Stimulated activated naive CD4-positive, alpha-beta T cell (primary cell): Measurements from ENCODE around the gene DMBX1.

Experiments used
- DNase-seq, 6 experiments: peaks; one replicate each; lab custom pipeline; 2025; lab: John Stamatoyannopoulos, UW

DMBX1 gene

DNA sequence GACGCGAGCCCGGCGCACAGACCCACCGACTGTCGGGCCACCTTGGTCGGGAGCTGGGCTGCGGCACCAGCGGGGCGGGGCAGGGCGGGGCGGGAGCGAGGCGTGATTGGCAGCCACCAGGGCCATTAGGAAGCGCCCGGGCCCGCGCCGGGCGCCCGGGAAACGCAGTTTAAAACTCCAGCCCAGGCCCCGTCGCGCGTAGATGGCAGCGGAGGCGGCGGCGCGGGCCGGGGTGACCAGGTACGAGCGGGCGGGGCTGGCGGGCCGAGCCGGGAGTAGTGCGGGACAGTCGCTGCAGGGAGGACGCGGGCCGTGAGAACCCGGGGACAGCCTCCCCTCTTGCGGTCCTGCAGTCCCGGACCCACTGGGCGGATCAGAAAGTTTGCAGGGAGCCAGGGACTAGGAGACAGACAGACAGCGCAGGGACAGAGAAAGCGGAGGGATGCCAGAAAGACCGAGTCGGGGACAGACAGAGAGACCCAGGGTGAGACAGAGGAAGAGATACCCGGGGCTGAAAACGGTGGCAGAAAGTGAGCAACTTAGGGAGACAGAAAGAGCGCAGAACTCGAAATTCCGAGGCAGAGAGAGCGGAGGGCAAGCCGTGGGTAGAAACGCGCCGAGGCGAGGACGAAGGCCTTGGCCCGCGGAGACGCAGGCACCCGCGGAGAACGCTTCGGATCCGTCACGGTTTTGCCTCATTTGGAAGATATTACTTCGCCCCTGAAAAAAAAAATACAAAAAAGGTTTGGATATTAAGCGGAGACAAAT, at the start of gene DMBX1:
Gene DMBX1 (plus strand): TSS at position 199 of the 768 bp plus-strand sequence. CDS start 17,175 bp downstream, outside the sequence.
- peak in 1 of 6 experiments; percentile 26 for DNase-seq

DNA sequence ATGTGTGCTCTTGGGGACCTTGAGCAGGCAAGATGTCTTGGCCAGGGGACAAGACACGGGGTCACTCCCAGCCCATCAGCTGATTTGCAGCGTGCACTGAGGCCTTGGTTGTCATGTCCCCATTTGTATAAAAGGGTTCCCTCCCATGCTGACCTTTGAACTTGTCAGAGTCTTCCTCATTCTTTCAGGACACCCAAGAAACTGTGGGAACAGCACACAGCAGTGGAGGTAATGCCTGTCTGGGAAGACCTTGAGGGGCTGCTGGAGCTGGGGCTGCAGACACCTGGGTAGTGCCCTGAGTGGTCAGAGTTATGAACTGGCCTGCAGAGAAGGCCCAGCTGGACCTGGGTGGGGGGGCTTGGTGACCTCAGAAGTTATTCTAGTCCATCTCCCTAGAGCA, 49.2 kb upstream of the DMBX1 start:
- DNase-seq: no peak

DNA sequence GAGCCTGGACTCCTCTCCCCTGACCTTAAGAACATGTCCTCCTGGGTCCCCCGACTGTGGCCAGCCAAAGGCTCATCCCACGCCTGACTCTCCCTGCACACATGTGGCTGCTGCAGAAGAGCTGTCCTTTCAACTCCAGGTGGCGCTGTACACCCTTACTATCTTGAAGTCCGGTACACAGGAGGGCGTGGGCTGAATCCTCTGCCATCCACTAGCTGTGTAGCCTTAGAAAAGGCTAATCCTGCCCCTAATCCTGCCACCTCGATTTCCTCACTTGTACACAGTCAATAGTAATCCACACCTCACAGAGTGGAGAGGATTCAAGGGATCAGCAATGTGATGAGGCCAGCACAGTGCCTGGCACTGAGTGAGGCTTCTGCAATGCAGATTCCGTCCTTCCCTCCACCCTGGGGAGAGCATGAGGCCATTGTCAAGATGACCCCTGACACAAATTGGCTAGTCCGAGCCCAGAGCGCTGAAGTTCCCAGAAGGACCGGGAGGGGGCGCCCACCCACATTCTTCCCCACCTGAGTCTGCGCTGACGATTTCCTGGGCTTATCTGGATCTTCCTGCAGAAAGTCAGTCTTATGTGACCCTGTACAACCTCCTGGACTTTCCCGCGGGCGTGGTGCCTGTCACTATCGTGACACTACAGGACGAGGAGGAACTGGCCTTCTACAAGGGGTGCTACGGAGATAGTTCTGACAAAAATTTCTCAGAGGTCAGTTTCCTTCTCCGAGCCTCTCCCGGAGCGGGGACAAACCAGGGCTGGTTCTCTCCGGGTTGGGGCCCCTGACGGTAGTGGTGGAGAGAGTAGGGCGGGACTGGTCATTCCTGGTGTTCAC, 47.1 kb upstream of the DMBX1 start:
- peak; percentile 16 to 80 (median 50) for DNase-seq

DNA sequence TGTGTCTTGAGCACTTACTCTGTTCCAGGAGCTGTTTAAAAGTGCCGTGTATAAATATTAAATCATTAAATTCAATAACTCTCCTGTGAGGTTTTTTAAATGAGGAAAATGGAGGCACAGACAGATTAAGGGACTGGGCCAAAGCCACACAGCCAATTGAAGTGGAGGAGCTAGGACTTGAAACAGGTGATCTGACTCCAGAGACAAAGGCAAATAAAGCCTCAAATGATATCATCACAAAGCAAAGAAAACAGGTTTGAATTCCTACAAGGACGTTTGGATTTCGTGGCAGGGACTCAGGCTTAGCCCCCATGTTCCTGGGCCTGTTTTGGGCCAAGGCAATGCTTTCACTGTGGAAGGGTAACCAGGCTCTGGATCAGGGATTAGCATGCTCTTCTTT, 45.2 kb upstream of the DMBX1 start:
- no peak for DNase-seq

DNA sequence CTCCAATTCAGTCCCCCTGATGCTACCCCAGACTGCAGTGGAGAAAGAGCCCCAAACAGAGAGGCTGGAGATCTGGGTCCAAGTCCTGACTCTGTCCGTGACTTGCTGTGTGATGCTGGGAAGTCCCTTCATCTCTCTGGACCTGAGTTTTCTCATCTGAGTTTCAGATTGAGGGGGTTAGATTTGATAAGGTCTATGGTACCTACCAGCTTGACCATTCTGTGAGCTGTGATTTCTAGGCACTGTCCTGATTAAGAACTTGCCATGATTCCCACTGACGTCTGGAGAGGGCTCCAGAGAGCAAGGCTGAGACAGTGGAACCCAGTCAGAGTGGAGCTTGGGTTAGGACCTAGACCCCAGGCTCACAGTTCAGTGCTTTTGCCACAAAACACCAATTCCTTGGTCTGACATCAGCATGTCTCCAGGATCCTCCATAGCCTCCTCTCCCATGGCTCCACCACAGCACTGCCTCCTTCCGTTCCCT, 43.8 kb upstream of the DMBX1 start:
- DNase-seq: no peak

DNA sequence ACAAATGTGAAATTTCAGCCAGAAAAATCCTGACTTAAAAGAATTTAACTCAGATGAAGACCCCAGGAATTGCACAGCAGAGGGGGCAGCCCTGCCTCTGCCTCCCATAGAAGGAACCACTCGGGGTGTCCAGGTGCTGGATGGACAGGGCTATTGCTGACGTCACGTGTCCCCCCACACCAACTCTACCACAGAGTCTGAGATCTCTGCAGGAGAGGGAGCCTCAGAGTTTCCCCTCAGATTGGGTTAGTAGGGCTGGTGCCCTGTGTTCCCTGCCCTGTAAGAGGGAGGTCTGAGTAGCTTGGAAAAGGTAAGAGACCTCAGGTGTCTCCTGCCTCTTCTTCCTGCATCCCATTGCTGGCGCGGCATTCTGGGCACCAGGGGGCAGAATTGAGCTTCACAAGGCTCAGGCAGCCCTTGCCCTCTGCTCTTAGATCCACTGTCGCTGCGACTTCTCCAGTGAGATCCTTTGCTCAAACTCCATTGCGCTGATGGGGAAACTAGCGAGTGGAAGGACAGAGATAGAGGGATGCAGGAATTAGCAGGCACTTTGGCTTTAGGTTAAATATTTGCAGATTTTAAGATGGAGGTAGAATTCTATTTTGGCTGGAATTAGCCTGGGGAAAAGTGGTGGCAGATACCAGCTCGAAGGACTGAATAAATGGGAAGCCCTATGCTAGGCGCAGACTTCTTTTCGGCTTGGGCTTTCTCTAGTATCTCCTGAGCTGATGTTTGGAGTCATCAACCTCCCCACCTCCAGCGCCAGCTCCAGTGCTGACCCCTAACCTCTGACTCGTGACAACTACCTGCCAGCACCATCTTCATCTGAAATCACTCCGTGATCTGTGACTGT, 42.8 kb upstream of the DMBX1 start:
- DNase-seq: peak; percentile 33 to 71 (median 57)

DNA sequence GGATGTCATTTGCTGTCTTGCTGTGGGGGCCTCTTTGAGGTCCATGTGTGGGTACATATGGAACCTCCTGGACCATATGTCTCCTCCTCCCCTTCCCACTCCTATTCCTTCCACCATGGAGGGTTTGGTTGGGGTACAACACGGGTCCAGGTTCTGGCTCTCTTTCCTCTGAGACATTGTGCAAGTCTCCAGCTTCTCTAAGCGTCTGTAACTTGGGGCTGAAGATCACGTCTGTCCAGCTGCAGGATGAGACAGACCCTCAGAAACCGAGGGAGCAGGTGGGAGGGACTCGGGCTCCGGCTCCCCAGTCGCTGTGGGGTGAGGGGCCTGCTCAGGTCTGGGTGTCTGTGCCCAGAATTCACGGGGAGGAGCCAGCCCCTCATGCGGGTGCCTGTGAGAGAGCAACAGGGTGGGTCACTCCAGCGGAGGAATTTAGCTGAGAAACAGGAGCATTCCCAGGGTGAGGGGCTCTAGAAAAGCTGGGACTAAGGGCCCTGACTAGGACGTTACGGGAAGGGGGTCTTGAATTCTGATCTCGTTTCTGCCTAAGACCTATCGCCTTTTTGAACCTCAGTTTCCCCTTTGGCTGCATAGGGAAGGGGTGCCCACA, 42.0 kb upstream of the DMBX1 start:
- DNase-seq: no peak

DNA sequence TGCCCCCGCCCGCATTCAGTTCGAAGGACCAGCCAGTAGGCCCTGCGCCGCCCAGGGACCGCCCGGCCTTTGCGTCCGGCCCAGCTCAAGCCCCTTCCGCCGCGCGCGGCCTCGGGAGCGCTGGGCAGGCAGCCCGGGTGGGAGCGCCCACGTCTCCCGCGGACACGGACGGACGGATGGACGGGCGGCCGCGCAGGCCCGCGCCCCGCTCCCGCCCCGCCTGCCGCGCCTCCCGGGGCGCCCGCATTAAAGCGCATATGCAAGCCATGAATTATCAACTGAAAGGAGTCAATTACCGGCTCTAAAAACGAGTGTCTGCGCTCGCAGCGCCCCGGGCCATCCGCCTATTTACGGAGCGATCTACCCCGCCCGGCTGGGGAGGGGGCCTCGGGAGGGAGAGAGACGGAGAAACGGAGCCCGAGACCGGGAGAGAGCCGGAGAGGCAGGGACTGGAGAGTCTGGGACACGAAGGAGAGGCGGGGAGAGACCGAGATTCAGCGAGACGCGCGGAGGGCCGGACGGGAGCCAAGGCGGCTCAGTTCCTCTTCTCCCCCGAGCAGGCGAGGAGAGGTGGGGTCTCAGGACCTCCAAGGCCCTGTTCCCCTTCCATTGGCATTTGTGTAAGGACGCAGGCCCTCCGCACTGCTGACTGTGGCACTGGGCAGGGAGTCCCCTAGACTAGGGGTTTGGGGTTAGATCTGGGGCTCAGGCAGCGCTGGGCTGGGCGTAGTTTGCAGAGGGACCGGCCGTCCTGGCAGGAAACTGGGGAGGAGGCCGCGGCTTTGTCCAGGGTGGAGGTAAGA, 41.3 kb upstream of the DMBX1 start:
- no peak for DNase-seq

DNA sequence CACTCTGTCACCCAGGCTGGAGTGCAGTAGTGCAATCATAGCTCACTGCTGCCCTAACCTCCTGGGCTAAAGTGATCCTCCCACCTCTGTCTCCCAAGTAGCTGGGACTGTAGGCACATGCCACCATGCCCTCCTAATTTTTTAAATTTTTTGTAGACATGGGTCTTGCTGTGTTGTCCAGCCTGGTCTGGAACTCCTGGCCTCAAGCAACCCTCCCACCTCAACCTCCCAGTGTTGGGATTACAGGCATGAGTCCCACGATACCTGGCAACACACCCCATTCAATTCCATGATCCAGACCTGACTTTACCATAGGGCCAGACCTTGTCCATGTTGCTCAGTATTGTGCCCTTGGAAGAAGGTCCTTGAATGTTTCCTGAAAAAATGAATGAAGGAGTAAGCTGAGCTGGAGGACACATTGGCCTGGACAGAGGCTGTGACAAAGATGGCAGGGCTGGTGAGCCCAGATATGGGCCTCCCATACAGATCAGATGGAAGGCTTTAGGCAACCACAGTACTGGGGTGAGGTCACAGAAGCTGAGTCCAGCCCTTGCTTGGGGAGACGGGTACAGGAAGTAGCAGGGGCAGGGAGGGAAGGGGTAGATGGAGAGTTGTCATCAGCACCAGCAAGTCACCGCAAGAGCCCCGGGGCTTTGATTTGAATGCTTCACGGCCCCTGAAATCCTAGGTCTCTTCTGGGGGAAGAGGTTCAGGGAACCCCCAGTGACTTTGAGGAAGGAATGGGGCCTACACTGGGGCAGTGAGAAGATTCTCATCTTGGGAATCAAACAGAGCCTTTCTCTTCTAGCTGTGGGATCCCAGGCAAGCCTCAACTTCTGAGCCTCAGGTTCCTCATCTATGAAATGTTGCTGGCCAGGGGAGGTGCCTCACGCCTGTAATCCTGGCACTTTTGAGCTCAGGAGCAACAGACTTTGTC, 40.1 kb upstream of the DMBX1 start:
- DNase-seq: no peak

DNA sequence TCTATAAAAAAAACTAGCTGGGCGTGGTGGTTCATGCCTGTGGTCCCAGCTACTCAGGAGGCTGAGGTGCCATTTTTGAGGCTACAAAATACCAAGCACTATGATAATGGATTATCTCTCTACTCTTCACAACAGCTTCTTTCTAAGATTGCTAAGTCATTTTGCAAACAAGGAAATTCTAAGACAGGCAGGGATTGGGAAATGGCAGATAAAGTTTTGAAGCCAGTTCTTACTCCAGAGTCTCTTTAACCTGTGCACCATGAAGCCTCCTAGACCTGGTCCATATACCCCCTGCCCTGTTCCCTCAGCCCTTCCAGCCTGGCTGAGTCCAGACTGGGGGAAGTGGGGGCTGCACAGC, 39.5 kb upstream of the DMBX1 start:
- DNase-seq: no peak

DNA sequence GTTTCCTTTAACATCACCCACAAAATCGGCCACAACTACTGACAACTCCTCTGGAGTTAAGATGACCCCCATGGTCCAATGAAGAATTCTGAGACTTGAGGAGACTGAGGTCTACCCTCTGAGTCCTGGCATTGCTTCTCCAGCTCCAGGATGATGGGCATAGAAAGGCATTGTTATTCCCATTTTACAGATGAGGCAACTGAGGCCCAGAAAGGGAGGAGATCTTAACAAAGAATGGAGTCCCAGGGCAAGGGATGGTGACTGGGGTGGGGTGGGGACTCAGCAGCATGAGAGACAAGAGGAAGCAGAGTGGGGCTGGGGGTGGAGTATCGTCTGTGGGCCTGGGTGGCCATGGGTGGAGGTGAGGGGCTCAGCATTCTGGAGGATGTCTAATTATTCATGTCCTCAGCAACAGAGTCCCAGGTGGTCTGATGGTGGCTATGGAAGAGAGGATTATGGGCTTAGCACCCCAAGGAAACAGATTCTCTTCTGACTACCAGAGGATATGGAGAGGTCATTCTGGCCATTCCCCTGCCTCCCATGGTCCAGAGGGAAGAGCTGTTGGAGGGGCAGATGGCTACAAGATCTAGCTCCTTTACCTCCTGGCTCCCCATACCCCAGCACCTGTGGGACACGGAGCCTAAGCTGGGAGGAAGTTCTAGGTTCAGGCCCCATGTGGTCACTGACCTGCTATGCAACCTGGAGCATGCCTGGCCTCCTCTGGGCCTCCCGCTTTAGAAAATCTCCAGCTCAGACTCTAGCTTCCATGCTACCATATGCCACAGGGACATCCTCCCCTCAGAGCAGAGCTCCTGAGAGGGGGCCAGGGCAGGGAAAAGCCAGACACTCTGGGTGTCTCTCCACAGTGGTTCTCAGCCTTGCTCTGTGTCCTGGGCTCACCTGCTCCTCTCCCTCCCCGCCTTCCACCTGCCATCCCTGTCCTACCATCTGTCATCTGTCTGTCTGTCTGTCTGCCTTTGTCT, 37.4 kb upstream of the DMBX1 start:
- DNase-seq: no peak

DNA sequence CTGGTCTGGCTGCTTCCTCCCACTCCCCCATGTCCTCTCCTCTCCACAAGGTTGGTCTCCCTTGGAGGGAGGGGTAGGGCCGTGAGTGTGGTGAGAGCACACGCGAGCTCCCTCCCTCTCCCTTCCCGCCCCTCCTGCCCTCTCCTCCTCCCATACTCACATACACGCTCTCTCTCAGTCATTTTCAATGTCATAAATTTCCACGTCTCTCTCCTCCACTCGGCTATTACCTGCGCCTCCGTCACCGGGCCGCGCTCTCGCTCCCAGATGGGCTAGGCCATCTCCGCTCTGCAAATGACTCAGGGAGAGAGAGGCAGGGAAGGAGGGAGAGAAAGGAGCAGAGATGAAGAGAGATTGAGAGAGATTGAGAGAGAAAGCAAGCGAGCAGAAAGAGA, 36.7 kb upstream of the DMBX1 start:
- DNase-seq: no peak

DNA sequence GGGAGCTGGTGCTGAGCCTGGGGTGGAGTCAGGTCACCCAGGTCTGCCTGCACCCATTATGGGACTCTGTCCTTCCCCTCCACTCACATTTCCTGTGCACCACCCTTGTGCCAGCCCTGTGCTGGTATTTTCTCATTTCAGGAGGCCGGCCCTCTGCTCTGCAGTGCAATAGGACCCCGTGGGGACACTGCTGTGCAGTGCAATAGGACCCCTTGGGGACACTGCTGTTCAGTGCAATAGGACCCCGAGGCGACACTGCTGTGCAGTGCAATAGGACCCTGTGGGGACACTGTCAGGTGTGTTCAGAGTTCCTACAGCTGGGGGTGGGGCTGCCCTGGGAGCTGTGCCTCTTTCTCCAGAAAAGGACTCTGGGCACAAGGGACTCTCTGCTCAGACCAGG, 36.2 kb upstream of the DMBX1 start:
- DNase-seq: no peak

DNA sequence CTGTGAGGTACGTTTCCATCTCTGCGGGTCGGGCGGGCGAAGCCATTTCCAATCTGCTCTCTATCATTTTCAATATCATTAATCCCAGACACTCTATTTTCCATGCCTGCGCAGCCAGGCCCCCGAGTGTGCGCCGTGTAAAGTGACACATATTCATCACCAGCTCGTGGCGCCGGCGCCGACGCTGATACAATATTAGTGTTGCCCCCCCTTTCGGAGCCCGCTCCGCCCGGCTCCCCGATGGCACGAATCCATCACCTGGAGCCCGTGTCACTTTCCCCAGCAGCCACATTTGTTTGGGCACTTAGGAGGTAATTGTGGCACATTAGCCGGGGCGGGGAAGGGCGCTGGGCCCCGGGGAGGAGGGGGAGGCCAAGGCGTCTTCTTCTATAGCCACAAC, 33.7 kb upstream of the DMBX1 start:
- no peak for DNase-seq

DNA sequence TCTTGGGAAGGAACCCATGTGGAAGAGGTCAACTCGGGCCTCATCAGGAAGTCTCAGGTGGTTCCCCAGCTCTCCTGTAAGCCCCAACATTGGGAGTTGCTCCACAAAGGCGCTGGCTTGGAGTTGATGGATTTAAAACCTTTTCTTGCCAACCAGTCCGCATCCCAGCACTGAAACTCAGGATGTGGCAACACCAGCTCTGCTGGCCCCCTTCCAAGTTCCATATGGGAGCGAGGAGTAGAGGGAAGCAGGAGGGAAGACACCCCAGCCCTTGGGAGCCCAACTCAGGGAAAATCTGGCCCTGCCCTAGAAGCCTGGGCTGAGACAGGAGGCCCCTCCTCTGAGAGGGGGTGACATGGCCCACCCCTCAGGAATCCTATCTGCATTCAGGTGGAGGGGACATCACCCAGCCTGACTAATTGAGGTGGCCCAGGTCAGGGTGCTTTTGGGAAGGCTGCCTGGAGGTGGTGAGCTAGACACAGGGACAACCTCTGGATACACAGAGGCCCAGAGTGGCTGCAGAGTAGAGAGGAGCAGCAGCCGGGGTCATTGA, 33.1 kb upstream of the DMBX1 start:
- DNase-seq: no peak

DNA sequence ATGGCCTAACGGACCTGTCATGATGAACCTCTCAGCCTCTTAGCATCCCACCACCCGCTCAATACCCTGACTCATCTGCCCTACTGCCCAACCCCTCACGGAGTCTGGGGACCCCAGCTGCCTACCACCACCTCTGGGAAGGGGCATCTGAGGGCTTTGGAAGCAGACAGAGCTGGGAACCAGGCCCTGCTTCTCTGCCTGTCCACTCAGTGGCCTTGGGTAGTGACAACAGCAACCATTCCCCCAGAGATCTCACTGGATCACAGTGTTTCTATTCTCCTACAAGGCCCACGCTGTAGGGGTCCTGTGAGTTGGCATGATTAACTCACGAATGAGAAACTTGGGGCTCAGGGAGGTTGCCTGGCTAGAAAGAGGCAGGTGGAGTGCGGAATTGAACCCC, 32.5 kb upstream of the DMBX1 start:
- no peak for DNase-seq

DNA sequence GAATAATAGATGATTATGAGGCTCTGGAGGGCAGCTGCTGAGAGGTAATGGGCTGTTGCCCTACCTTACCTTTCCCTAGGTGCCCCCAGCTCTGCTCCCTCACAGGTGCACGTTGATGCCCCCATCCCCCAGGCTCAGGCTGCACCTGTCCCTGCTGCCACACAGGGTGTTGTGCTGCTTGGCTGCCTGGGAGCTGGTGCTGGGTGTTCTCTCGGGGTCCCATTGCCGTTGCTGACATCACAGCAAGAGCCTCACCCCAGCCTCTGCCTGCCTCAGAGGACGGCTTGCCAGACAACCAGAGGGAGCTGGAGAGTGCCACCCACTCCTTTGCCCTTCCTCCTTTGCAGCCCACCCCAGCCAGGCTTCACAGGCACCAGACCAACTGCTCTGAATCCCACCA, 31.4 kb upstream of the DMBX1 start:
- no peak for DNase-seq

DNA sequence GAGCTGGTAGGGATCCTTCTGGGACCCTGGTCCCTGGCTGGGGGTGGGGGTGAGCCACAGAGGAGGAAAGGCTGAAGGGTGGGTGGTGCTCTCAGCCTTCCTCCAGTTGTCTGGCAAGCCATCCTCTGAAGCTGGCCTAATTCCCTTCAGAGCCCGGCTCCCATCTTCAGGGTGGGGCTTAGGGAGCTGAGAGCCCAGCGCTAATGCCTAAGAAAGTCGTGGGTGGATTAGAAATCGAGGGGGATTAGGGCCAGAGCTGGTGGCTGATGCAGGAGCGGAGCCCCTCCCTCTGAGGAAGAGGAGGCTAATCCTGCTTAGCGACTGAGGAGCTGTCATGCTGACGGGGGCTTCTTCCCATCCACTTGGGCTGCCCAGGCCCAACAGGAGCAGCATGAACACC, 30.8 kb upstream of the DMBX1 start:
- no peak for DNase-seq
